NCI-H345 treated with DMSO at 0.1 percent for 48 hours (cell line): ENCODE results near the gene HHIP.

Experiments used
- DNase-seq: peaks from one replicate; lab custom pipeline; 2025; ENCODE audit not compliant: unreplicated experiment; lab: John Stamatoyannopoulos, UW

HHIP gene

DNA sequence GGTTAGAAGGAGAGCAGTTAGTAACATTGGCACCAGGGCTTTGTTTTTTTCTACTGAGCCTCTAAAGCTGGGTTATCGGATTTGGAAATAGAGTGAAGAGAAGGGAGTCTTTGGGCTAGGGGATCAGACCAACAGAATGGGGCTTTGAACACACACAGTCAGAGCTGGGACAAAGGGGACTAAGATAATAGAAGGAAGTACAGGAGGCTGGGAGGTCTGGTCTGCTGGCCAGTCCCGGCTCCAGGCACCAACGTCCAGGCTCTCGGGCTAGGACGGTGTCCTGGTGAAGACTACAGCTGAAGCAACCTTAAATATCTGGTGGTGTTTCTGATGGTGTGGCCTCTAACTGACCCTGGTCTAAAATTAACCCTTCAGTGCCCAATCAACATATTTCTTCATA, 57.5 kb downstream of the HHIP start:
- DNase-seq, result no peak

DNA sequence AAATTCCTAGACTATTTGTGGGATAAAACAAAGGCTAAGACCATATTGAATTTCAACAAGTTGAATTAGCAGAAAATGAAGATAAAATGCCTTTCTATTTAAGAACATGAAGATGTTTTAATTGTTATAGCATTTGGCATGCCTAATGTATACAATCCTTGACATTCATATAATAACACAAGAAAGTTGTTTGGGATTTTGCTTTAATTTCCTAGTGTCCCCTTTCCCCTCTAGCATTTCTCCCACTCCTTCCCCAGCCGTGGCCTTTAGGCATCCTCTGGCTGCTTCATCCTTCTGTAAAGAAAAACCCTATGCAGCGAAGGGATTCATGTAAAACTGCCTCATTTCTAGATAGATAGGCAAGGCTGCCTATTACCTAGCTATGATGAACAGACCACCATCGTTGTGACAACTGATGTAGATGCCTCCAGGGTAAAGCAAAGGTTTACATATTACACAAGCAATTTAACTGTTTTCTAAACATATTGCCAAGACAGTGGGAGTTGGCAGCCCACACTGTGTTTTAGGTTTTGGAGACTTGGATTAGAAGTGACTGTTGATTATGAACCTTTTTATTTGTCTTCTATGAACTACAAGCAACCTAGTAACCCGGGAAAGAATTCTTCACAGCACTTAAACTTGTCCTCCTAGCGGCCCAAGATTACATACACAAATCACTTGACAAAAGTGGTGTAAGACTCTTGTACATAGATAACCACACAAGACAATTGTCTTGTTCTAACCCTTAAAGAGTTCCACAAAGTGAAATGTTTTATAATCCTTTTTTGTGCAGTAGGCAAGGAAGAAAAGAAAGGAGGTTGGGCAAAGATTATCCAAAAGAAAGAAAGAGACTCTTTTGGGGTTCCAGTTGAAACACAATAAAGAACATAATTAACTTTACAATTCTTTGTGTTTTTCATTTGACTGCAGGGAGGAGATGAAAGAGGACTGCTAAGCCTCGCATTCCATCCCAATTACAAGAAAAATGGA, 59.9 kb downstream of the HHIP start:
- DNase-seq, result no peak

DNA sequence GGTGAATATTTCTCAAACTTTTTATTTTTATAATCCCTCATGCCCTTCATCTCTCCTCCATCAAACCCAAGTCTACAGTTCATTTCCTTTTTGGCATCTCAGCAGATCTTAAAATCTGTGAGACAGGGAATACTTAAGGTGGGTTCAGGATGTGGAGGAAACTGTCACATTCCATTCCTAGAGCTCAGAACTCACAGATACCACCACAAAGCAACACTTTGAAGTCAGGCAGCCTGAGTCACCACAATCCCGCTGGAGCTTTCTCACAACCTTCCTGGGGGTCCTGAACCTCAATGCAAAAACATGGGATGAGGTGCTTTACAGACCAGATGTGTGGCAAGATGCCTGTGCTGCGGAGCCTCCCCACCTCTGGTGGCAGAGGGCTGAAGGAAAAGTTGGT, 63.2 kb downstream of the HHIP start:
- DNase-seq, result no peak

DNA sequence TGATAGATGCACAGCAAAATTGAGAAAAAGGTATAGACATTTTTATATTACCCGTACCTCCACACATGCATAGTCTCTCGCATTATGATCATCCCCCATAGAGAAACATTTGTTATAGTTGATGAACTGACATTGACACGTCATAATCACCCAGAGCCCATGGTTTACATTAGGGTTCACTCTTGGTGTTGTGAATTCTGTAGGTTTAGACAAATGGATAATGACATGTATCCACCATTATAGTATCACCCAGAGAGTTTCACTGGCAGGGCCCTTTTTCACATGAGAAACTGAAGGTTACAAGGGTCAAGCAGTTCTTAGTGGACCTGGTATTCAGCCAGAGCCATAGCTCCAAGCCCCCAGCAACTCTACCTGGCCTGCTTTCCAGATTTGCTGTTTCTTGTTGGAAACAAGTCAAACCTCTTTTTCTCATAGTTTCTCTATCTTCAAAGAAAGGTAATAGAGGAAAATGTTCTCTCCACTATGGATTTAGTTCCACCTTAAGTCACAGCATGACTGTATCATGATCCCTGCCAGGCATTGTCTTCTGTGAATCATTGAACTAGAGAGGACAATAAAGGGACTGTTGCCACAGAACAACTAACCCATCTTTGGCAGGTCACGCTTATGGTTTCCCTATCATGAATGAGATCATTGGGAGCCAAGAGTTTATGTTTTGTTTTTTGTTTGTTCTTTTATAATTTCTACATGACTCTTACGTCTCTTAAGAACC, 64.0 kb downstream of the HHIP start:
- peak; percentile 35 for DNase-seq

DNA sequence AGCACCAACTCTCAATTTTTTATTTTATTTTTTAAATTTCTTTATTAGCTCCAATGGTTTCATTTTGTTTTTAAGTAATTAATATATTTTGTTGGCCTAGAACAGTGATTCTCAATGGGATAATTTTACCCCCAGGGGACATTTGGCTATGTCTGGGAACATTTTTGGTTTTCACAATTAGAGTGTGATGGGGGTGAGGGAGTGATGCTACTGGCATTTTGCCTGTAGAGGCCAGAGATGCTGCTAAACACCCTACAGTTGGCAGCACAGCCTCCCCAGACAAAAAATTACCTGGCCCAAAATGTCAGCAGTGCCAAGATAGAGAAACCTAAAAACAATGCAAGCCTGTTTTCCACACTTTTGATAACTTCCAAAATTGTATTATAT, 64.6 kb downstream of the HHIP start:
- no peak for DNase-seq

DNA sequence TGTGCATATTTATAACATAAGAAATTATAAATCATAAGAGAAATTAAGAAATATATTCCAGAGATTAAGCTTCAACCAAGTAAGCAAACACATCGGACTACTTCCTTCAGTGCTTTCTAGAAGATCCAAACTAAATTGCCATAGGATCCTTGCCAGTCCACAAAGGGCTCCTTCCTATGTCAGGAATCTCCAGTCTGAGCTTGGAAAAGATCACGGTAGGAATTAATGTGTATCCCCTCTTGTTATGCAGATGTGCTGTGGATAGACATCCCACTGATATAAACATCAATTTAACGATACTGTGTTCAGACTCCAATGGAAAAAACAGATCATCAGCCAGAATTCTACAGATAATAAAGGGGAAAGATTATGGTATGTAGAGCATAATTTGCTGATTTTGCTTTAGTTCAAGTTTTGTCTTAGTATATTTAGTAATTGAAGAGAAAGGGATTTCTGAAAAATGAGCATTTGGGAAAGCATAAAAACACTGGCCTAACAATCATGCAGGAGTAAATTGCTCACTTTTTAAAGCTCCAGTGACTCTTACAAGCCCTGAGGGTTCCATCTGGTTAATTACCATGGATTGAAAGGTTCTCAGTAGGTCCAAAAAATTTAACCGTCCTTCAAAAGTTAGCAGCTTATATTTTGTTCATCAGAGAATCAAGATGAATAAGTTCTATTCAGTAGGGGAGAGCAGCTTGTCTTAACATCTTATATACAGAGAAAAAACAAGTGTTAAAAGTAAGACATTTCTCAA, 65.9 kb downstream of the HHIP start:
- DNase-seq, result no peak

DNA sequence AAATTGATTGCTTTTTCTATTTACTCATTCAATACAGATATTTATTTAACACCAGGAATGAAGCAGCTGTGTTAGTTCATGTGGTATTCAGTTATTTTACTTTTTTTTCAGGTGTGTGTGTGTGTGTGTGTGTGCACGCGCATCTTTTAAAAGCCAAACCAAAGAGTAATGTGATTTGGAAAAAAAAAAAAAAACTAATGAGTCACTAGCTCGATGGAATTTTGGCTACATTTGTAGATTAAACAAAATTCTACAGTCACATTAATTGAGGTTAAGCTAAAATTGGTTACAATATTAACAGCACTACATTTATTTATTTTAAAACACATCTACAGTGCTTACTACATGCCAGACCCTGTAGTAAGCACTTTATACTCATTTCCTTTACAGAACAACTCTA, 66.8 kb downstream of the HHIP start:
- DNase-seq, result no peak

DNA sequence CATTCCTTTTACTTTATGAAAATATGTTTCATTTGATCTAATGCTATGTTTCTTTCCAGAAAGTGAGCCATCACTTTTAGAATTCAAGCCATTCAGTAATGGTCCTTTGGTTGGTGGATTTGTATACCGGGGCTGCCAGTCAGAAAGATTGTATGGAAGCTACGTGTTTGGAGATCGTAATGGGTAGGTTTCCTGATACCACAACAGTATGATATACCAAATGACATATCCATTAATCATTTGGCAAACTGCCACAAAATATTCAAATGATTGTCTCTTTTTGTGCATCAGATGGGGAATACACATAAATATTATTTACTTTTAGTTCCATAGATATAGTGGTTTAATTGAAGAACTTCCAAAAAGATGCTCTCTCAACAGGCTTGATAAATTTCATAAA, 68.2 kb downstream of the HHIP start:
- DNase-seq, result no peak

DNA sequence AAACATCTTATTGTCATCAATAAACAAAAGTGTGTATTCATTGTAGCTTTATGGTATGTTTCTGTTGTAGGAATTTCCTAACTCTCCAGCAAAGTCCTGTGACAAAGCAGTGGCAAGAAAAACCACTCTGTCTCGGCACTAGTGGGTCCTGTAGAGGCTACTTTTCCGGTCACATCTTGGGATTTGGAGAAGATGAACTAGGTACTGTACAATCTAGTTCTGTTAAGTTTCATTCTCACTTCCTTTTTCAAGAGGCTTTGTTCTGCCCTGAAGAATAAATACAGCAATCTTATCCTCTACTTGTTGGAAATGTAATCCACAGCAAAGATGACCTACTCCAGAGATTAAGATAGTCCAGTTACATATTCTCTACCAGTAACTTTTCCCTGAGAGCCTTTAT, 69.3 kb downstream of the HHIP start:
- DNase-seq, result no peak

DNA sequence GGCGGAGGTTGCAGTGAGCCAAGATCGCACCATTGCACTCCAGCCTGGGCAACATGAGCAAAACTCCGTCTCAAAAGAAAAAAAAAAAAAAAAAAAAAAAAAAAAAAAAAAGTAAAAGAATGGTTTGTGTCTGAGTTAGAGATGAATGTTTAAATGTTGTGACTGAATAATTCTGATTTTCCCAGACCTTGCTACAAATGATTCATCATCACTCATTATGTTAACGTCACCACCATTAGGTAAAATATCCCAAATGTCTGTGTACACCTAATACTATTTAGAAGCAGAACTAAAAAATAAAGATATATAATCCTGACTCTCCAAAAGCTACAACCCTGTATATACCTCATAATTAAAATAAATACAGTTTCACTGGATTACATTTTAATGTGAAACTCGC, 70.8 kb downstream of the HHIP start:
- no peak for DNase-seq

DNA sequence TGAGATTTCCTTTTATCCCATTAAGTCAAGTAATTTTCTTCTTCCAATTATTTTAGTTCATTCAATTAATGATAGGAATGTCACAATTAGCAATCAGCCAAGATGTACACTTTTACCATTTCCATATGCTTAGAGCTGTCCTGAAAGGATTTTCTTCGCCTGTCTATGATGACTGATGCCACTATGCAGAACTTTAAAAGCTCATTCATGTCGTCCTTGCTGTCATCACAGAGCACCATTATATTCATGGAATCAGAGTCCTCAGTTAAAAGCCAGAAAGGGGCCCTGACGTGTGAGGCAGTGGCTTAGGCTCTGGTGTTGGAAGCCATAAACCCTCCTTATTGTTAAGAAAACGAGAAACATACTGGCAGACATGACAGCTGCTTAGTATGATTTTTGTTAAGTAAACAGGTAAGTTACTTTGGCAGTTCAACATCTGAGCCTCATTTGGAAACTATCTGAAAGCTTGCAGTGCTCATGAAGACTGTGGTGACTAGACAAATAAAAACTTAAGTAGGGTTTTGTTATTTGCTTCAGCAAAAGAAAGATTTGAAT, 73.1 kb downstream of the HHIP start:
- no peak for DNase-seq

DNA sequence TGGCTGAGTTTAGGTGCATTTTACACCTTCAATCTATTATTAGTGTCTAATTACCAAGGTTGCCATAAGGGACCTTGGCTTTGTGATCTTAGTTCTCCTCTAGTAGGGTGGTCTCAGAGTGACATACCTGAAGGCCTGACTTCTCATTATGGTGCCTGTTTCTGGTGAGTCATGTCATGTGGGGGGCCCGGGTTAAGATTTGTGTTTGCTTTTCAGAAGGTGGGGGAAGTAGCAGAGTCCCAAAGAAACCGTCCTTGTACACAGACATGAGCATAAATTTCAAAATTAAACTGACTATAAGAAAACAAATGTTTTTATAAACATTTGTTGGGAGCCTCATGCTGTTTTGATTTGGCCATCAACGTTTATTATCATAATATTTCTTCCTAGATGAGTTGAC, 74.5 kb downstream of the HHIP start:
- DNase-seq, result no peak

DNA sequence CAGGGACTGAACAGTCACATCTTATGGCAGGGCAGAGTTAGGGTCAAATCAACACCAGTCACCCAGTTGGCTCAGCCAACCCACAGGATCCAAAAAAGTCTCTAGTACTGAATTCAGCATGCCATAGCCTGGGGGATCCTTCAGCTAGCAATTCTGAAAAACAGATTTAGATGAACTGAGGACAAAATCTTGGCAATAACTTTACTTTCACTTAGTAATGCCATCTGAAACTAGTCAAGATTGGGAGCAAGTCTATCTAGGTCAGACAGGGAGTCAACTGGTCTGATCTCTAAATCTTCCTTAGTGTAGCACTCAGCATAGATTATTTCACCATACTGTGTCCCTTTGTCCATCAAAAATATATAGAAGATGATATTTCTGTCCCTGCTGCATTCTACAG, 76.0 kb downstream of the HHIP start:
- DNase-seq, result no peak

DNA sequence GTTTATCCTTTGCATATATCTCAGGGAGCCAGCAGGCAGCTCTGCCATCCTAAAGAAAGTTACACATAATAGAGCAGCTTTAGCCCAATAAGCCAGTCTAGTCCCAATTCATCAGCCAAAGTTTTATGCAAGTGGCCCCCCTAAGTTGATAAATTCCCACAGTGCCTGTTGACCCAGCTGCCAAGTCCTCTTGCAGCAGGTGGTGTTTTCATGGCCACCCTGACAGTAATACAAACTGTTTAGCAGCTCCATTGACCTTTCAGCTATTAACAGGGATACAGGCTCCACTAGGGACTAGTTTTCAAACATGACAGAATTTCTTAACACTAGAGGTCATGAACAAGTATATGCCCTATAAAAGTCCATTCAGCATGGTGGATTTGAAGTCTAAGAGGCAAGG, 77.5 kb downstream of the HHIP start:
- DNase-seq, result no peak

DNA sequence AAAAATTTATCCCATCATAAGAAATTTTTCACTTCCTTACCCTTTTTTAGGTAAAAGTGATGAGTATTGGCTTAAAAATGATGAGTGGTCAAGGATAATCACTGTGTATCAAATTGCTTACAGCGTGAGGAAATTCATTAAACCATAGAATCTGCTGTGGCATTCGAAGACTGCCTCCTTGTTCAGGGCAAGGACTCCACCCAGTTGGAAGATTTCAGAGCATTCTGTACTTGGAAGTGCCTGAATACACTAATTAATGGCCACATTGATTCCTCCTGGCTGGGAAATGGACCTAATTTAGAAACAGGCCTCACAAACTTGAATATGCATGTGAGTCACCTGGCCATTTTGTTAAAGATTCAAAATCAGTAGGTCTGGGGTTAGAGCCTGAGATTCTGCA, 83.2 kb downstream of the HHIP start:
- DNase-seq, result no peak

DNA sequence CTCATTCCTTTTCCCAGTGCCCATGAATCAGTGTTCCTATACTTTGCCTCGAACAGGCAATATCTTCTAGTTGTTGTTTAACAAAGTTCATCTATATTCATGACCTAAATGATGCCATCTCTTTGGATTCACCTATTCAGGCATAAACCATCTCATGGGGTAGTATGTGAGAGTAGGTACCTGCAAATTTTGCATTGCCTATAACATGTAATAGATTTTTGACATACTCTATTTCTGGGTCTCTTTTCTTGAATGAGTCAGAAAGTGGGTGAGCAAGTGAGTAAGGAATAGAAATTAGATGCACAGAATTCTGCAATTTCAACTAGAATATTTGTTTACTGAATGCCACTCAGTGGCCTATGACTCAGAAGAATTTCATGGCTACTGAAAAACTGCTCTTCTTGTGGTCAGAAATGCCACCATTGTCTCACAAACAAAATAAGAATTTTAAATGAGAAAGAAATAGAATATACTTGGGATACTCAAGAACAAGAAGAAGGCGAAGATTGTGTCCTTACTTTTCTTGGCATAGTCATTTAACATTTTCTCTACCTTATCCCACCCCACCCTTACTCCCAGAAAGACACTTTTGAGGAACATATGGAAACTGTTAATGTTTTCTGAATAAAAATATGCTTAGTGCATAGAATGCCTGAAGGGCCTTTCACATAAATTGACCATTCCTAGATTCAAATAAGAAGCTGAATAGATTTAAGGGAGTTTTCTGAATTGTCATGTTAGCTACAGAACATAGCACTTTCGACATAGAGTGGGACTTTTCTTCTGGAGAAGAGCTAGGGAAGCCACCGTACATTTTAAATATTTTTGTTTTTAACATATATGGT, 86.8 kb downstream of the HHIP start:
- DNase-seq, result no peak

DNA sequence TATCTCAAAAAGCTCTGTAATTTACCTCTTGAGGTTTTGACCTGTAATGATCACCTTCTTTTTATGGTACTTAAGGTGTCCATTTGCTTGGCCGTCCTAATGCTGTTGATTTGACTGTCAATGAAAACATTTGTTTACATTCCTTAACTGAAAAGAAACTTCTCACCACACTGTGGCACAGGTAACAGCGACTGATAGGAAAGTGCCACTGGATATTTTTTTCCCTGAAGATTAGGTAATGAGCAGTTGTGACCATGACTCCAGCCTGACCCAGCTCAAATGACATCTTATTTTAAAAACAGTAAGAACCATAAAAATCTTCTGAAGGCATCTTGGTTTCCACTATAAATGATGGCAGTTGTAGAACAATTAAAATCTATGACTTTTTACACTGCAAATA, 87.6 kb downstream of the HHIP start:
- DNase-seq, result no peak

DNA sequence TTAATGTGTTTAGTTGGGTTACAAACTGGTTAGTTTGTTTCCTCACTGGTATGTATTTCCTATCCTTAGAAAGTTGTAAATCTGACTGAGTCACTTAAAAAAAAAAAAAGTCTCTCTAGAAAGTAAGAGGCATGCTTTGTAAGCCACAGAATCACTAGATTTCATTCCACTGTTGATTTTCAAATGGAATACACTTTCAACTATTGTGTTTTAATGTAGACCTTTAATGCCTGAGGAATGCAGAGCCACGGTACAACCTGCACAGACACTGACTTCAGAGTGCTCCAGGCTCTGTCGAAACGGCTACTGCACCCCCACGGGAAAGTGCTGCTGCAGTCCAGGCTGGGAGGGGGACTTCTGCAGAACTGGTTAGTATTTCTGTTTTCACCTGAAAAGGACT, 88.6 kb downstream of the HHIP start:
- no peak for DNase-seq

DNA sequence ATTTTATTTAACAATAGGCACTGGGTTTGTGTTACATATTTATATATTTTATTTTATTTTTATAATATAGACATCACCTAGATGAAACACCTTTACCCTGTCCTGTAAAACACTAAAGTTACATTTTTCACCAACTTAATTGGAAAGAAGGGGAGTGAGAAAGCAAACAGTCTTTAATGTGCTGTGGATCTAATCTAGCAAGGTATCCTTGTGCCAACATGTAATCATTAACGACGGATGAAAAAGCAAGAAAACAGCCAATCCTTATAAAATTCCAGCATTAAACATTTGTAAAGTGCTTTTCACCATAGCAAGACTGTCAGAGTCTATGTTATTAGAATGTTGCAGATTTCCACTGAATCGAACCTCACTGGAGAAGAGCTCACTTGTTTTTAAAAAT, 92.7 kb downstream of the HHIP start:
- DNase-seq, result no peak

DNA sequence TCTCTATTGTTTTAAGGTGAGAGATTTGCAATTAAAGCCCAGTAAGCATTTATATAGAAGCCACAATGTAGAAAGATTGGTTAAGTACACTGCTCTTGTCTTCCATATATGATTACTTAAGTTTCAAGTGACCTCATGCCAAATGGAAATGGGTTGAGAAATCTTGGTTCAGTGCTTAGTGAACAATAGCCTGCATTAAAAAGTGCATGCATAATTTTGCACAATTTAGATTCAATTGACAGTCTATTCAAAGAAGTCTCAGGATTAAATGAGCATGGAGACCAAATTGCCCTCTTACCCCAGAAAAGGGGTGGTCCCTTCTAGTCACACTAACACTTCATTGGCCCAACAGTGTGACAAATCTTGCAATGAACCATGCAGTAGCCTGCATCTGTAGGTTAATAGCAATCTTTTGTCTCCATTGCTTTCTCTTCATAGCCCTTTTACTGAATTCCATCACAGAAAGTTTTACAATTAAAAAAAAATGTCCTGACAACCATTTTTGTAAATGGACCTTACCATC, 93.6 kb downstream of the HHIP start:
- DNase-seq, result no peak
